Activated CD4-positive, alpha-beta T cell treated with anti-CD3 and anti-CD28 coated beads, Interleukin-2, amount 50 U/mL, for 4 hours (primary cell): Measurements from ENCODE around the gene RBMS3.
"Not testable (repeated sequence)": the region's sequence is repeated elsewhere in the genome, so short reads cannot be mapped to it uniquely, and the experiment has no call there.

Source experiments
- DNase-seq, 2 experiments: peaks; one replicate each; pipeline ENCODE4 v3.0.0-alpha.2; 2020

Gene RBMS3

GRCh38 chr3:29642393-29643033 lies 361.6 kb downstream of the RBMS3 start:
- DNase-seq: no peak

DNA sequence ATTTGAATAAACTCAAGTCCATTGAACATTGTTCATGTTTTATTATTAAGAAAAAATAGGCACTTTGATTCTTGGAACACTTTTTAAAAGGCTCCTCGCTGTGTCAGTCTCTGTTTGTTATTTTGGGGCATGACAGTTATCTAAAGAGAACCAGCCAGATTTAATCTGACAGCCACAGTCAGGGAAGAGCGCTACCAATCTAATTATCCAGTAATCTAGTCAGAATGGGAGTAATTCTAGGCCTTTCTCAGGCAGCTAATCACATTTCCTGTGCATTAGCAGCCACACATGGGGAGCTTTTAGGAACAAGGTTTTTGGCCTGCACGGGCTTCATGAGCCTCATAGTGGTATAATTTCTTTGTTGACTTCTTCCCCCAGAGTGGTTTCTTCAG lies 362.2 kb downstream of the RBMS3 start:
- no peak for DNase-seq

DNA sequence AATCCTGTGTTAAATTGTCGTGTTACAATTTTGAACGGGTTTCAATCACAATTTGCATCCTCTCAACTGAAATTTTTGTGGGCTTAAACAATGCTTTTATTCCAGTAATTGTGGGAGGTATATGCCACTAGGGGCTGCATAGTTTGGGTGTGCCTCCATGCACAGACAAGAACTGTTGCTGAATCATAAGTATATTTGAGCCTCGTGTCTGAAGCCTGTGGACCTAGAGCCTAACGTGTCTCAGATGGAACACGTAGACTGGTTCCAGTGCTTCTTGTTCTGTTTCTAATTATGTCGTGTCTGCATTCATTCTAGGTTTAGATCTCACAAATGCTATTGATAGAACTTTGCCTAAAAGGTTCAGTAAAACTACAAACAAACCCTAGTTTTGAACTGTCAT lies 363.4 kb downstream of the RBMS3 start:
- DNase-seq: no peak

GRCh38 chr3:29644956-29645636 lies 364.2 kb downstream of the RBMS3 start:
- DNase-seq: no peak

DNA sequence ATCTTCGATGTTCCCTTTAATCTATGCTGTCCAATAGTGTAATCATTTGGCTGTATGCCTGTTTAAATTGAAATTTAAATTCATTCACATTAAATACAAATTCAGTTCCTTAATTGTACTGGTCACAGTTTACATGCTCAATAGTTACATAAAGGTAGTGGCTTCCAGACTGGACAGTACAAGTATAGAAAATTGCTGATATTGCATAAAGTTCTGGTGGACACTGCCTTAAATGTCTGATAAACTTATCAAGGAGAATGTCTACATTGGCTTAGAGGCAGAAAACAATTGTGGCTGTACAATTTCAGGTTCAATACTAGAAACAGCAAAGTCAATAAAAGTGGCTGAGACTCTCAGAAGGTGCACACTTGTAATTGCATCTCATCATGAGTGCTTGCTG lies 365.2 kb downstream of the RBMS3 start:
- DNase-seq: no peak

GRCh38 chr3:29649815-29650547 lies 369.1 kb downstream of the RBMS3 start:
- DNase-seq: no peak

- DNase-seq: no peak
Observed at GRCh38 chr3:29653680-29654079, 372.8 kb downstream of the RBMS3 start.

DNA sequence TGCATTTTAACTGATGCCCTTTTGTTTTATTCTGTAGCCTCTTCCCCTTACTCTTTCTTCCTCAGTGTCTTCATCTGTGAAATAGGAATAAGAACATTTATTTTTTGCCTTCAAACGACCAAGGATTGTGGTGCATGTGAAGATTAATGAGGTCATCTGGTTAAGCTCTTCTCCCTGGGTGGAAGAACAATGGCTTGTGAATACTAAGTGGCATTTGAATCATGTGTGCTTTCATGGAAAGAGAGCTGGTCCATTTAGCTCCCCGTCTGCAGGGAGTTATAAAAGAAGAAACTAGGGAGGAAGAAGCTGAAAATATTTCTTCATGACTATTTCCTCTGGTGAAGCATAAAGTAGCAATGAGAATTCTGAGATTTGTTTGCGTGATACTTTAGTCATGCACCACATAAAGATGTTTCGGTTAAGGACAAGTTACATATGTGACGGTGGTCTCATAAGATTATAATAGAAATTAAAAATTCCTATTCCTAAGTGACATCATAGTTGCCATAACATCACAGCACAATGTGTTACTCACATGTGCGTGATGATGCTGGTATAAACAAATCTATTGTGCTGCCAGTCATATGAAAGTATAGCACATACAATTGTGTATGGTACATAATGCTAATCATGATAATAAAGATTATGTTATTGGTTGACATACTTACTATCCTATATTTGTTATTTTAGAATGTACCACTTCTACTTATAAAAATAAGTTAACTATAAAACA lies 374.3 kb downstream of the RBMS3 start:
- no peak for DNase-seq

DNA sequence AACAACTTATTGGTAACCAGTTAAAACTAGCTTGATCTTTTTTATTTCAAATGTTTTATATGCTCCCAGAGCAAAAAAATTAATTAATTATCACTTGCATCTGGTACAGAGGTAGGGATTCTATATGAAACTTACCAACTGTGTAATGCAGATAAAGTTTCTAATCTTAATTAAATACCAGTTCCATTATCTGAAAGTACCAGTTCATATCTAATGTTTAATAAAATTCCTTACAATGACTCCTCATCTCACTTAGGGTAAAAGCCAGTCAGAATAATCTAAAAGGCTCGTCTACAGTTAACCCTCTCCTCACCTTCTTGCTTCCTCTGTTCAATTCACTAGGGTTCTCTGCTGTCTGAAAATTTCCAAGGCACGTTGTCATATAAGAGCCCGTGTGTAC lies 384.8 kb downstream of the RBMS3 start:
- no peak for DNase-seq

DNA sequence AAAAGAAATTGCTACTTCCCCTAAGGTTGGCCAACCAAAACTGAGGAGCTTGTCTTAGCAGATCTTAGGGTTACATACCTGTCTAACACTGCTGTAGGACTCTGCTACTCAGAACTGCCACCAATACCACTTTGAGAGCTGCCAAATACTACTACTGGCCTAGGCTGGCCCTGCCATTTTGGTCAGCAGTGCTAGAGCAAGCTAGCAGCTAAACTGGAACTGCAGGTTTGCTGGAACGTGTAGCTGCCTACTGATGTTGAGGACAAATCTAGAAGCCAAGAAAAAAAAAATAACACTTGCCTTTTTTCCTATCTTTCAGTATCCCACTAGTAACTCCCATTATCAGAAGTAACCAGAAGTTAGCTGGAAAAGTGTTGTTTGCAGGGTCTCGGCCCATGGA lies 387.4 kb downstream of the RBMS3 start:
- no peak for DNase-seq

DNA sequence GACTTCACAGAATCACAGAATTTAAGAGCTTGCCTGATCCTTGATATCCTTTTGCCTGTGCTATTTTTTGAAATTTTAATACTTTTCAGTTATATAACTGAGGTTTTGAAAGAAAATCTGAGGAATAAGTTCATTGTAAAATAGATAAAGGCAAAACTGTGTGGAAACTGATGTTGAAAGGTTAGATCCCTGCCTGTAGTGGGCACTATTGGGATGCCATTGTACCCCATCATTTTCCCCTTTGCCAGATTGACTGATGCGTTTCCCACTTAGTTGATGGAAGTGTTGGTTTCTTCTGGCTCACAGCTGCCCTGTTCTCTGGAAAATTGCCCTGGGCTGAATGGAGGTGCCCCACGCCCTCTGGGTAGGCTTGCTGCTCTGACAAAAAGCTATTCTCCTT lies 387.9 kb downstream of the RBMS3 start:
- DNase-seq: no peak

- not testable (repeated sequence) for DNase-seq
Observed at GRCh38 chr3:29670476-29670875, 389.6 kb downstream of the RBMS3 start.

GRCh38 chr3:29677421-29677820 lies 396.6 kb downstream of the RBMS3 start:
- DNase-seq: no peak

DNA sequence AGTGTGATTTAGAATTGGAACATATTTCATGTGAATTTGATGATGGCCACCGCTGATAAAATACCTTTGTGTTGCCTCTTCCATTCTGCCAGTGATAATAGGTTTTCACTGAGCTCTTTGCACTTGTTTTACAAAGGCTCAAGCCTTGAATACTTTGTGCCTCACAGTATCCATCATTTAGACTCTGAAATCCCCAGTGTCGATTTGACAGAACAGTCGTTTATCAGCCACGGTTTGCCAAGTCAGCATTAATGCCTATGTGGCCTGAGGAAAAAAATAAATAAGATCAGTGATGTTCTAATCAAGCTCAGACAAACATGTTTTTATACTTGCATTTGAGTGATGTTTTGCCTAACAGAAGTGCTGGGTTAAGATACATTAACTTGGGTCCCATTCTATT lies 399.1 kb downstream of the RBMS3 start:
- DNase-seq: no peak

GRCh38 chr3:29683018-29683993 lies 402.4 kb downstream of the RBMS3 start:
- DNase-seq: no peak

- no peak for DNase-seq
Observed at GRCh38 chr3:29686889-29687592, 406.2 kb downstream of the RBMS3 start.

DNA sequence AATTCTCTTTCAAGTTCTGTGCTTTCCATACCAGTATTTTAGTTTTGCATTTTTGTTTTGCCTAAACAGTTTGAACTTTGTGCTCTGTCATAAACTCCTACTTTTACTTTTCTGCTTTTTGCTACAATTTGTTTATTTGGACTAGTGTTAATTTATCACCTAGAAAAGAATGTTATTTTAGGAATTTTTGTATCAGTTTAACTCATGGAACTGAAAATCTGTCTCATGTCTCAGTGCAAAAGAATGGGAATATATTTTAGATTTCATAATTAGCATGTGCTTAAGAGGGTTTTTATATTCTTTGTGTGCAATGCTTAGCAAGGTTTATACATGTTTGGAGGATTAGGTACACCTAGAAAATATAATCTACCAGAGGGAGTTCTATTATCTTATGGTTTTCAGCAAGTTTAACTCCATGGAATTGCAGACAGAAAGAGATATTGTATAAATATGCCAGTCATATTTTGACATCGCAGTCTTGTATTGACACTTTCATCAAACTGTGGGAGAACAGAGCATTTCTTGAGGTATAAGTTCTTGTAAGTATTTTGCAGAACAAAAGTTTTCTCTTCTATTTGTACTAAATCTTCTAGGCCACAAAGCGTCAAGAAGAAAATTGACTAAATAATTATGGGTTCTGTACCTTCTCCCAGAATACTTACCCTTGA lies 409.9 kb downstream of the RBMS3 start:
- no peak for DNase-seq

GRCh38 chr3:29693863-29694262 lies 413.0 kb downstream of the RBMS3 start:
- no peak for DNase-seq

DNA sequence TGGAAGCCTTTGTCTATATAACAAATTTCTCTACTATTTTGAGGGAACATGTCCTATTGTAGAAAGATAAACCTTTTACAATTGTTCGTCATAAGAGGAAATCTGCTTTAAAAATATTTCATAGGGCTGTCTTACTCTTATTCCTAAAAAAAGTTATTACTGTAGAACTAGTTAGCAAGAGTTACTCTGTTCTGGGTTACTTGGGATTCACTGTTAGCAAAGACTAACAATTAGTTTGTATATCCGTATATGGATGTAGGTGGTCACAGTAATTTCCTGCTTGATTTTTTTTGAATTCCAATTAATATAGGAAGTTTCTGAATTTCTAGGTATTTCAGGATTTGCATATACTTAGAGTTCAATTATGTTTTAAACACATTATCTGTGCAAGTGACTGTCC lies 413.5 kb downstream of the RBMS3 start:
- no peak for DNase-seq

GRCh38 chr3:29694783-29695182 lies 413.9 kb downstream of the RBMS3 start:
- no peak for DNase-seq

GRCh38 chr3:29695201-29695600 lies 414.3 kb downstream of the RBMS3 start:
- no peak for DNase-seq
